ENCODE data around the gene LAMTOR3. TPM values are rescaled to one million over a fixed set of nuclear protein-coding genes. Genes with fewer than 3 reads are reported as not detected.

Gene LAMTOR3
- total and polyA plus RNA-seq, 9 donors = 36.5 to 53.4 (median 44.0) TPM

DNA sequence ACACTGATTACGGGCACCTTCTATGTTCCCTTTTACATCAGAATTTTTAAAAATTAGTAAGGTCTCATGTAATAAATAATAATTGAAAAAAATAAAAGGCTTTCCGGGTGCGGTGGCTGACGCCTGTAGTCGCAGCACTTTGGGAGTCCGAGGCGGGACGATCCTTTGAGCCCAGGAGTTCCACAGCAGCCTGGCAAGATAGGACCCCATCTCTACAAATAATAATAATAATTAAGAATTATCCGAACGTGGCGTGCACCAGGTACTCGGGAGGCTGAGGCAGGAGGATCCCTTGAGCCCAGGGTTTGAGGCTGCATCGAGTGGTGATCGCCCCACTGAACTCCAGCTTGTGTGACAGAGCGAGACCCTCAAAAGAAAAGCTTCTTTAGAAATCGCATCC, 771 bp upstream of the LAMTOR3 start:
- Histone ChIP-seq H3K27me3 (no peaks in the 10 kb centered on the region), H3K9me3 (no peaks in the 10 kb centered on the region), H3K36me3 (no peaks in the 10 kb centered on the region), H3K4me3 (peak overlapping the region; percentile 71), H3K27ac (no peak overlapping the region), H3K4me1 (ENCODE audit: insufficient read depth) (peaks cover 8% of the 10 kb centered on the region)
- peak in 3 of 5 donors; percentile 30 to 37 (median 36) for DNase-seq
- 90 to 93% (median 92%) methylated on average over 16 of the region's 16 CpGs for WGBS, 3 donors
- TF ChIP-seq EP300 (IDR thresholded peaks at IDR 0.05) = no peak
- TF ChIP-seq, protein P1, sequence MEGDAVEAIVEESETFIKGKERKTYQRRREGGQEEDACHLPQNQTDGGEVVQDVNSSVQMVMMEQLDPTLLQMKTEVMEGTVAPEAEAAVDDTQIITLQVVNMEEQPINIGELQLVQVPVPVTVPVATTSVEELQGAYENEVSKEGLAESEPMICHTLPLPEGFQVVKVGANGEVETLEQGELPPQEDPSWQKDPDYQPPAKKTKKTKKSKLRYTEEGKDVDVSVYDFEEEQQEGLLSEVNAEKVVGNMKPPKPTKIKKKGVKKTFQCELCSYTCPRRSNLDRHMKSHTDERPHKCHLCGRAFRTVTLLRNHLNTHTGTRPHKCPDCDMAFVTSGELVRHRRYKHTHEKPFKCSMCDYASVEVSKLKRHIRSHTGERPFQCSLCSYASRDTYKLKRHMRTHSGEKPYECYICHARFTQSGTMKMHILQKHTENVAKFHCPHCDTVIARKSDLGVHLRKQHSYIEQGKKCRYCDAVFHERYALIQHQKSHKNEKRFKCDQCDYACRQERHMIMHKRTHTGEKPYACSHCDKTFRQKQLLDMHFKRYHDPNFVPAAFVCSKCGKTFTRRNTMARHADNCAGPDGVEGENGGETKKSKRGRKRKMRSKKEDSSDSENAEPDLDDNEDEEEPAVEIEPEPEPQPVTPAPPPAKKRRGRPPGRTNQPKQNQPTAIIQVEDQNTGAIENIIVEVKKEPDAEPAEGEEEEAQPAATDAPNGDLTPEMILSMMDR (IDR thresholded peaks at IDR 0.05) = no peak
- TF ChIP-seq POLR2A (IDR thresholded peaks at IDR 0.05) = no peak
- intact Hi-C loops (cut with DNase I) = loop anchor here in 3 of 4 donors (5.0 to 10.0 kb wide), 2 partner anchors 330 to 333 kb away; partner anchors contain the start of gene TRMT10A (in 3 of the 3)

DNA sequence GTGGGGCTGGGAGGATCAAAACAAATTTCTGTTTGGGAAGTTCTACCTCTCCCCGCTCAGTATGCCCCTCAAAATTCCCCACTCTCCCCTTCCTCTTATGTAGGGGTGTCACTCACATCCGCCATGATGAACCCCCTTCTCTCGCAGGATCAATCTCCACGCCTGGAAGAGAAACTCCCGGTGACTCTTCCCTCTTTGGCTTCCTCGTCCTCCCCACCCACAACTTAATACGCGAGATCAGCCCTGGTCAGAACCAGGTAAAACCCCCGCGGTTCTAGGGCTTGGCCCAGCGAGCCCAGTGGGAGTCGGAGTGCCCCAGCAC, 427 bp downstream of the LAMTOR3 start:
- Histone ChIP-seq H3K9me3 (no peaks in the 10 kb centered on the region), H3K4me3 (peak overlapping the region; percentile 71), H3K4me1 (ENCODE audit: insufficient read depth) (peaks cover 8% of the 10 kb centered on the region), H3K27ac (peak overlapping the region in 1 of 2 donors; percentile 78), H3K27me3 (no peaks in the 10 kb centered on the region), H3K36me3 (no peaks in the 10 kb centered on the region)
- TF ChIP-seq, protein P1 (IDR thresholded peaks at IDR 0.05) = no peak
- TF ChIP-seq EP300 (IDR thresholded peaks at IDR 0.05) = no peak
- no peak for TF ChIP-seq POLR2A (IDR thresholded peaks at IDR 0.05)
- 1% methylated on average over 12 of the region's 12 CpGs for WGBS, 3 donors
- intact Hi-C loops (cut with DNase I) = loop anchor here in 3 of 4 donors (2.0 to 10.0 kb wide), 3 partner anchors 53 to 331 kb away; partner anchors contain the start of genes TRMT10A (in 3 of the 3) and DNAJB14 (in 1 of the 3)
- DNase-seq = no peak

- Histone ChIP-seq H3K27me3 (no peaks in the 10 kb centered on the region), H3K4me1 (ENCODE audit: insufficient read depth) (peaks cover 8% of the 10 kb centered on the region), H3K4me3 (peak overlapping the region; percentile 71), H3K36me3 (no peaks in the 10 kb centered on the region), H3K27ac (no peak overlapping the region), H3K9me3 (no peaks in the 10 kb centered on the region)
- 91 to 94% (median 93%) methylated on average over 8 of the region's 8 CpGs for WGBS, 3 donors
- no peak for DNase-seq
- TF ChIP-seq, protein P1 (IDR thresholded peaks at IDR 0.05) = no peak
- TF ChIP-seq POLR2A (IDR thresholded peaks at IDR 0.05) = no peak
- TF ChIP-seq EP300 (IDR thresholded peaks at IDR 0.05) = no peak
- intact Hi-C loops (cut with DNase I) = loop anchor here in 3 of 4 donors (2.0 to 10.0 kb wide), 3 partner anchors 54 to 331 kb away; partner anchors contain the start of genes TRMT10A (in 3 of the 3) and DNAJB14 (in 1 of the 3)
Measured at GRCh38 chr4:99893029-99893428, 1.2 kb downstream of the LAMTOR3 start.

- no peak overlapping the region for H3K4me3 ChIP-seq
- WGBS, 3 donors = 64 to 70% (median 69%) methylated on average over 2 of the region's 2 CpGs
- intact Hi-C loops (cut with DNase I) = loop anchor here in 3 of 4 donors (5.0 to 10.0 kb wide), 2 partner anchors 327 to 329 kb away; partner anchors contain the start of gene TRMT10A (in 3 of the 3)
- no peaks in the 10 kb centered on the region for H3K9me3 ChIP-seq
- no peaks in the 10 kb centered on the region for H3K27me3 ChIP-seq
- DNase-seq = no peak
- no peaks in the 10 kb centered on the region for H3K36me3 ChIP-seq
- TF ChIP-seq, protein P1 (IDR thresholded peaks at IDR 0.05) = no peak
- TF ChIP-seq EP300 (IDR thresholded peaks at IDR 0.05) (no peak), POLR2A (IDR thresholded peaks at IDR 0.05) (no peak)
- no peak overlapping the region for H3K27ac ChIP-seq
- H3K4me1 ChIP-seq (ENCODE audit: insufficient read depth) = peaks cover 8% of the 10 kb centered on the region
Measured at GRCh38 chr4:99891351-99891750, 2.9 kb downstream of the LAMTOR3 start.
